Transverse colon (tissue), 4 donors: Measurements from ENCODE around the gene CTPS1.

Source experiments
- CTCF ChIP-seq, 5 experiments: fragments of 200-600 bp in 3 of 5; fragments of 450-650 bp in 2 of 5; sonication (generic) in 3 of 5; IDR thresholded peaks; 1 replicate in 2 of 5; 2 replicates in 3 of 5; pipeline ENCODE4 v1.5.1; 2016 to 2017; ENCODE audit warnings: antibody characterized with exemption in 5 of 5, inconsistent platforms in 3 of 5, mild to moderate bottlenecking in 2 of 5, moderate library complexity in 1 of 5
- EP300 ChIP-seq: sonication (generic); formaldehyde crosslinking; IDR thresholded peaks from one replicate; pipeline ENCODE4 v1.6.1; 2017; ENCODE audit warnings: antibody characterized with exemption, low read depth
- POLR2A ChIP-seq: fragments of 450-650 bp; IDR thresholded peaks from one replicate; pipeline ENCODE4 v1.6.1; 2016; ENCODE audit warnings: antibody characterized with exemption, mild to moderate bottlenecking, moderate library complexity
- POLR2AphosphoS5 ChIP-seq, 3 donors: sonication (generic); formaldehyde crosslinking; IDR thresholded peaks; one replicate each; pipeline ENCODE4 v1.6.1; 2016; ENCODE audit warnings: antibody characterized with exemption in 3 of 3

- no peak for TF ChIP-seq POLR2A
- TF ChIP-seq POLR2AphosphoS5 (IDR thresholded peaks at IDR 0.05) = no peak
- TF ChIP-seq CTCF (IDR thresholded peaks at IDR 0.05) = no peak
- no peak for TF ChIP-seq EP300
Measured at GRCh38 chr1:41013024-41013423, 33.5 kb downstream of the CTPS1 start.
